PC-9 (cell line): ENCODE measurements around the gene TACR2.

Experiments used
- EZH2 ChIP-seq: fragments of 200-600 bp; sonication (generic); IDR thresholded peaks from 2 replicates; pipeline ENCODE4 v1.8.0; 2017; ENCODE audit warnings: antibody characterized with exemption, low read depth
- TF ChIP-seq, protein P1 (sequence below): fragments of 200-600 bp; sonication (generic); conservative IDR thresholded peaks from 2 replicates; pipeline ENCODE4 v1.6.1; 2017; ENCODE audit warnings: mixed run types, antibody characterized with exemption, mild to moderate bottlenecking, moderate library complexity

DNA sequence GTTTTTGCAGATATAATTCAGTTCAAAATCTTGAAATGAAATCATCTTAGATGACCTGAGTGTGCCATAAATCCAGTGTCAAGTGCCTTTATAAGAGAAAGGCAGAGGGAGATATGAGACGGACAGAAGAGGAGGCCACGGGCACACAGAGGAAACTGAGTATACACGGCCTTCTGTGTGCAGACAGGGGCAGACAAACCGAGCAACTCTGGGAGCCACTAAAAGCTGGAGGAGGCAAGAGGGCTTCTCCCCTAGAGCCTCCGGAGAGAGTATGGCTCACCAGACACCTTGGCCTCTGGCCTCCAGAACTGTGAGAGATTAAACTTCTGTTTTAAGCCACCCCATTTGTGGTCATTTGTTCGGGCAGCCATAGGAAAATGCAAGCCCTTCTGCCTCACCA lies 47.2 kb upstream of the TACR2 start:
- TF ChIP-seq, protein P1, sequence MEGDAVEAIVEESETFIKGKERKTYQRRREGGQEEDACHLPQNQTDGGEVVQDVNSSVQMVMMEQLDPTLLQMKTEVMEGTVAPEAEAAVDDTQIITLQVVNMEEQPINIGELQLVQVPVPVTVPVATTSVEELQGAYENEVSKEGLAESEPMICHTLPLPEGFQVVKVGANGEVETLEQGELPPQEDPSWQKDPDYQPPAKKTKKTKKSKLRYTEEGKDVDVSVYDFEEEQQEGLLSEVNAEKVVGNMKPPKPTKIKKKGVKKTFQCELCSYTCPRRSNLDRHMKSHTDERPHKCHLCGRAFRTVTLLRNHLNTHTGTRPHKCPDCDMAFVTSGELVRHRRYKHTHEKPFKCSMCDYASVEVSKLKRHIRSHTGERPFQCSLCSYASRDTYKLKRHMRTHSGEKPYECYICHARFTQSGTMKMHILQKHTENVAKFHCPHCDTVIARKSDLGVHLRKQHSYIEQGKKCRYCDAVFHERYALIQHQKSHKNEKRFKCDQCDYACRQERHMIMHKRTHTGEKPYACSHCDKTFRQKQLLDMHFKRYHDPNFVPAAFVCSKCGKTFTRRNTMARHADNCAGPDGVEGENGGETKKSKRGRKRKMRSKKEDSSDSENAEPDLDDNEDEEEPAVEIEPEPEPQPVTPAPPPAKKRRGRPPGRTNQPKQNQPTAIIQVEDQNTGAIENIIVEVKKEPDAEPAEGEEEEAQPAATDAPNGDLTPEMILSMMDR: no peak
- TF ChIP-seq EZH2: no peak
